Common myeloid progenitor, CD34-positive (primary cell): Measurements from ENCODE around the gene LYVE1.

Source experiments
- CTCF ChIA-PET: fragments of 350-600 bp; sonication (Branson Sonifier 250); formaldehyde crosslinking; loops from one replicate; lab custom pipeline; 2021; ENCODE audit warnings: antibody characterized with exemption; lab: Charles Lee
- POLR2A ChIA-PET: fragments of 350-600 bp; sonication (Branson Sonifier 250); formaldehyde crosslinking; loops from one replicate; lab custom pipeline; 2021; ENCODE audit warnings: antibody characterized with exemption; lab: Charles Lee
- DNase-seq, 3 donors: peaks; one replicate each; pipeline versions ENCODE4 v3.0.0 to v3.0.0-alpha.2; 2013
- H3K27ac ChIP-seq, 2 experiments: 1 replicate in 1 of 2; 2 replicates in 1 of 2; pipeline ENCODE4 v1.7.0; 2013; ENCODE audit warnings: inconsistent platforms in 2 of 2, low read length in 2 of 2, mild to moderate bottlenecking in 2 of 2, low read depth in 1 of 2, moderate library complexity in 1 of 2; ENCODE audit not compliant: severe bottlenecking in 2 of 2, insufficient read depth in 1 of 2, poor library complexity in 1 of 2
- H3K27me3 ChIP-seq, 5 experiments: replicated peaks in 2 of 5; 1 replicate in 3 of 5; 2 replicates in 2 of 5; pipeline versions ENCODE4 v1.6.1 to v1.7.0; 2013; ENCODE audit warnings: low read length in 4 of 5, mild to moderate bottlenecking in 2 of 5, moderate library complexity in 2 of 5, inconsistent platforms in 1 of 5; ENCODE audit not compliant: insufficient read depth in 5 of 5, control insufficient read depth in 4 of 5
- H3K36me3 ChIP-seq, 4 experiments: 1 replicate in 2 of 4; 2 replicates in 2 of 4; pipeline versions ENCODE4 v1.6.1 to v1.7.0; 2013; ENCODE audit warnings: low read length in 3 of 4, control low read depth in 1 of 4, mild to moderate bottlenecking in 1 of 4; ENCODE audit not compliant: control insufficient read depth in 4 of 4, insufficient read depth in 4 of 4
- H3K4me1 ChIP-seq, 4 experiments: 1 replicate in 3 of 4; 2 replicates in 1 of 4; pipeline versions ENCODE4 v1.6.1 to v1.7.1; 2013; ENCODE audit warnings: low read length in 3 of 4, mild to moderate bottlenecking in 3 of 4, control low read depth in 1 of 4, inconsistent platforms in 1 of 4, moderate library complexity in 1 of 4; ENCODE audit not compliant: control insufficient read depth in 4 of 4, insufficient read depth in 4 of 4; ENCODE audit errors: control extremely low read depth in 1 of 4
- H3K4me3 ChIP-seq, 7 experiments: 1 replicate in 4 of 7; 2 replicates in 3 of 7; pipeline versions ENCODE4 v1.5.1 to v1.7.0; 2013; ENCODE audit warnings: mild to moderate bottlenecking in 7 of 7, low read length in 6 of 7, moderate library complexity in 6 of 7, inconsistent platforms in 2 of 7, low read depth in 2 of 7, control low read depth in 1 of 7; ENCODE audit not compliant: insufficient read depth in 4 of 7, control insufficient read depth in 1 of 7; ENCODE audit errors: extremely low read depth in 1 of 7
- H3K9me3 ChIP-seq, 5 experiments: 1 replicate in 4 of 5; 2 replicates in 1 of 5; pipeline versions ENCODE4 v1.6.1 to v1.7.1; 2013; ENCODE audit warnings: low read length in 4 of 5, mild to moderate bottlenecking in 2 of 5, inconsistent platforms in 1 of 5, low read depth in 1 of 5, moderate library complexity in 1 of 5; ENCODE audit not compliant: control insufficient read depth in 4 of 5, insufficient read depth in 2 of 5; ENCODE audit errors: control extremely low read depth in 1 of 5
- WGBS: methylation state at CpG from one replicate; pipeline ENCODE4 v1.1.5; 2013; ENCODE audit not compliant: insufficient coverage; 5-methylcytosine and 5-hydroxymethylcytosine counted together

The LYVE1 gene

GRCh38 chr11:10515418-10515817 lies 53.0 kb downstream of the LYVE1 start:
- 80% methylated on average over 1 of the region's 3 CpGs for WGBS
- no peak overlapping the region for H3K4me3 ChIP-seq
- H3K9me3 ChIP-seq = no peaks in the 10 kb centered on the region
- POLR2A ChIA-PET = no interaction called here
- H3K27me3 ChIP-seq = no peaks in the 10 kb centered on the region
- H3K36me3 ChIP-seq = peaks cover 9 to 34% (median 21%) of the 10 kb centered on the region in 4 experiments
- CTCF ChIA-PET = interaction anchor here (0.8 to 3.0 kb wide), 10 partner anchors 19 to 226 kb away, joined by 3 to 17 read pairs (median 4); no protein-coding TSS in a partner anchor
- no peak overlapping the region for H3K27ac ChIP-seq
- no peak for DNase-seq
- no peaks in the 10 kb centered on the region for H3K4me1 ChIP-seq

DNA sequence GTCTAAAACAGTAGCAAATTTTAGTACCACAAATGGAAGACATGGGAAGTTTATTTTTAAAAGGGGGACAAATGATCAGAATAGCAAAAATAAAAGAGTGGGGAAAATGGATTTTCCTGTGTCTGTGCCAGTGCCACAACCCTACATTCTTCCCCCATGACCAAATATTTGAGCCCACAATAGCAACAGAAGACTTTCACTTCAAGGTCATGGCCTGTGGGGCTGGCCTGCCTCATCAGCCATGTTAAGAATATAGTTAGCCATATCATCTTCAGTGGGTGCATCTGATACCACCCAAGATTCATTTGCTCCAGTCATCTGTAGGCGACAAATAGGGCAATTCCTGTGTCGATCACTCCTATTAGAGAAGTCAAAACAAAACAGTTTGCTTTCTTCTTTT lies 53.8 kb downstream of the LYVE1 start:
- H3K9me3 ChIP-seq = no peaks in the 10 kb centered on the region
- no peaks in the 10 kb centered on the region for H3K4me1 ChIP-seq
- ChIA-PET POLR2A (no interaction called here), CTCF (interaction anchor here (0.6 to 3.0 kb wide), 10 partner anchors 20 to 225 kb away, joined by 3 to 17 read pairs (median 4); no protein-coding TSS in a partner anchor)
- H3K27ac ChIP-seq = no peak overlapping the region
- peaks cover 9 to 29% (median 20%) of the 10 kb centered on the region in 4 experiments for H3K36me3 ChIP-seq
- no peak for DNase-seq
- no peak overlapping the region for H3K4me3 ChIP-seq
- WGBS = no CpG with 5 or more reads among the region's 2 CpGs
- H3K27me3 ChIP-seq = no peaks in the 10 kb centered on the region

DNA sequence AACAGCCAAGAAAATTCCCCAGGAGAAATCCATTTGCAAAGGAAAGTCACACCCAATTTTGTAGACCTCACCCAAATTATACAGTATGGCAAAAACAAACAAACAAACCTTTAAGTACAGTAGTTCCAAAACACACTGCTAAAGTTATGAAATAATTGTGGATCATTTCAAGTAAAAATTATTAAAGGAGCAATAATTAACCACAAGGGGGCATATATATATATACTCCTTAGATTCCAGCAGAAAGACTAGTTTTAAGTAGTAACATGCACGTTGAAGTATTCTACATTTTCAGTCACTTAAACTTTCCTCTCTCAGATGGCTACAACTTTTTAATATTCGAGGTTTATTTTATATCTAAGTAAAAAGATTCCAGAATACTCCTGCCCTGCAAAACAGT lies 54.3 kb downstream of the LYVE1 start:
- no CpG with 5 or more reads among the region's 2 CpGs for WGBS
- Histone ChIP-seq H3K4me1 (no peaks in the 10 kb centered on the region), H3K27me3 (no peaks in the 10 kb centered on the region), H3K9me3 (no peaks in the 10 kb centered on the region), H3K36me3 (peaks cover 9 to 24% (median 16%) of the 10 kb centered on the region in 4 experiments), H3K4me3 (no peak overlapping the region), H3K27ac (no peak overlapping the region)
- POLR2A ChIA-PET = no interaction called here
- CTCF ChIA-PET = interaction anchor here (0.6 to 3.2 kb wide), 14 partner anchors 20 to 226 kb away, joined by 3 to 17 read pairs (median 4); no protein-coding TSS in a partner anchor
- peak in 2 of 3 donors; percentile 51 to 53 for DNase-seq

DNA sequence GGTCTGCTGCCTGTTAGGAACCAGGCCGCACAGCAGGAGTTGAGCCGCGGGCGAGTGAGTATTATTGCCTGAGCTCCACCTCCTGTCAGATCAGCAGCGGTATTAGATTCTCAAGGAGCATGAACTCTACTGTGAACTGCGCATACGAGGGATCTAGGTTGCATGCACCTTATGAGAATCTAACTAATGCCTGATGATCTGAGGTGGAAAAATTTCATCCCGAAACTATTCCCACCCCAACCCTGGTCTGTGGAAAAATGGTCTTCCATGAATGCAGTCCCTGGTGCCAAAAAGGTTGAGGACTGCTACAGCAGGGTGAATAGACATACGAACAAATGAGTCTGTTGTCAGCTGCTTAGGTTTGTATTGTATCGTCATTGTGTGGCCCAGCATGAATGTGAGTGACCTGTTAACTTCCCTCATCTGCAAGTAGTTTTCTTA lies 57.3 kb downstream of the LYVE1 start:
- Histone ChIP-seq H3K27ac (no peak overlapping the region), H3K4me3 (no peak overlapping the region), H3K27me3 (no peaks in the 10 kb centered on the region), H3K36me3 (peaks cover 9 to 28% (median 15%) of the 10 kb centered on the region in 4 experiments), H3K9me3 (no peaks in the 10 kb centered on the region), H3K4me1 (no peaks in the 10 kb centered on the region)
- no peak for DNase-seq
- ChIA-PET POLR2A (no interaction called here), CTCF (interaction anchor here (1.2 to 3.2 kb wide), 5 partner anchors 8 to 226 kb away, joined by 3 to 12 read pairs (median 7); partner anchors contain the start of gene RNF141)
- WGBS = 98% methylated on average over 6 of the region's 10 CpGs
